GM19324 (cell line): Measurements from ENCODE around the gene HOXA3.

ENCODE experiments used
- ATAC-seq: cut with Tn5 transposase; IDR thresholded peaks from one replicate; pipeline ENCODE4 v1.9.1; 2021; ENCODE audit warnings: mild to moderate bottlenecking, moderate library complexity; ENCODE audit not compliant: unreplicated experiment, low FRiP score

Gene HOXA3

GRCh38 chr7:27145914-27146412, 6.4 kb downstream of the HOXA3 start:
- ATAC-seq = no peak

DNA sequence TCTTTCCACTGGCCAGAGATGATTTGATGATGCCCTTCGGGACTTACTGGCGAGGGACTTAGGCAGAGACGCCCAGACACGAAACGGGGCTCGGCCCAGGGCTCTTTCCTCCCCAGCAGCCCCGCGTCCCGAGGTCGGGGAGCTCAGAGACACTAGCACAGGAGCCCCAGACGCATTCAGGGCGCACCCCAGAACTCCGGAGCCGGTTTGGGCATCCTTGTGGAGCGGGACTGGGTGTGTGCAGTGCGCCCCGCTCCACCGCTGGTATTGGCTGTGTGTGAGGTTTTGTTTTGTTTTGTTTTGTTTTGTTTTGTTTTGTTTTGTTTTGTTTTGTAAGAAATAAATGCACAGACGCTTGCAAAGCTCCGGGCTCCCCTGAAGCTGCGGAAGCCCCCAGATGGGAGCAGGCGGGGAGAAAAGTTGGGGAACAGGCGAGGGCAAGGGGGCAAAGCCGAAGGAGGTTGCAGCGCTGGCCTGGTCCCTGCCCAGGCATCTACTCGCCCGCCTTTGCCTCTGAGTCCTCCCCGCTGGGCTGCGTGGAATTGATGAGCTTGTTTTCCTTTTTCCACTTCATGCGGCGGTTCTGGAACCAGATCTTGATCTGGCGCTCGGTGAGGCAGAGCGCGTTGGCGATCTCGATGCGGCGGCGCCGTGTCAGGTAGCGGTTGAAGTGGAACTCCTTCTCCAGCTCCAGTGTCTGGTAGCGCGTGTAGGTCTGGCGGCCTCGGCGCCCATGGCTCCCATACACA, 7.0 kb downstream of the HOXA3 start:
- no peak for ATAC-seq

DNA sequence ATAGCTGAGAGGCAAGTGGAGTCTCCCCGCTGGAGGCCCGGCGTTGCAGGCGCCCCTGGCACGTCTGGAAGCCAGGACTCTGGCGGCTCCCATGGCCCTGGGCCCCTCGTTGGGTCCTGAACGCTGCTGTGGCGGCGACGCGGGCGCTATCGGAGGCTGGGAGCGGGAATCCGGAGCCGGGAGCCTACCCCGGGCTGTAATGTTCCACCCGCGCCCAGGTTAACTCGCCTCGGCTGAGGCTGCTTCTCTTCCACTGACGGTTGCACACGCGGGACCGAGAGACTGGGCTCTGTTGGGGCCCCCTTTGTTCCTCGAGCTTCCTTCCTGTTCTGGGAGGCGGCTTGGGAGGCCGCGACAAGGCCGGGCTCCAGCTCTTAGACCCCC, 7.6 kb downstream of the HOXA3 start:
- no peak for ATAC-seq

GRCh38 chr7:27143950-27144780, 8.2 kb downstream of the HOXA3 start:
- no peak for ATAC-seq

DNA sequence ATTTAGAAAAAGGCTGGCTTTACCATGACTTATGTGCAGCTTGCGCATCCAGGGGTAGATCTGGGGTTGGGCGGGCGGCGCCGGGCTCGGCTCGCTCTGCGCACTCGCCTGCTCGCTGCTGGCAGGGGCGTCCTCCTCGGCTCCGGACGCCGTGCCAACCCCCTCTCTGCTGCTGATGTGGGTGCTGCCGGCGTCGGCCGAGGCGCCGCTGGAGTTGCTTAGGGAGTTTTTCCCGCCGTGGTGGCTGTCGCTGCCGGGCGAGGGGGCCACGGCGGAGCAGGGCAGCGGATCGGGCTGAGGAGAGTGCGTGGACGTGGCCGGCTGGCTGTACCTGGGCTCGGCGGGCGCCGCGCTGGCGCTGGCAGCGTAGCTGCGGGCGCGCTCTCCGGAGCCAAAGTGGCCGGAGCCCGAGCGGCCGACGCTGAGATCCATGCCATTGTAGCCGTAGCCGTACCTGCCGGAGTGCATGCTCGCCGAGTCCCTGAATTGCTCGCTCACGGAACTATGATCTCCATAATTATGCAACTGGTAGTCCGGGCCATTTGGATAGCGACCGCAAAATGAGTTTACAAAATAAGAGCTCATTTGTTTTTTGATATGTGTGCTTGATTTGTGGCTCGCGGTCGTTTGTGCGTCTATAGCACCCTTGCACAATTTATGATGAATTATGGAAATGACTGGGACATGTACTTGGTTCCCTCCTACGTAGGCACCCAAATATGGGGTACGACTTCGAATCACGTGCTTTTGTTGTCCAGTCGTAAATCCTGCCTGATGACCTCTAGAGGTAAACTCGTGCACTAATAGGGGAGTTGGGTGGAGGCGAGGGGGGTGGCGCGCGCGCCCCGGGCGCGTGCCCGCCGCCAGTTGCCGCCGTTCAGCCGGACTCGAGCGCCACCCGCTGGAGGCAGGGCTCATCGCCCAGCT, 9.1 kb downstream of the HOXA3 start, which contains the start of gene HOXA5:
Gene HOXA5, minus strand, starts transcription at position 659 of the 927 bp plus-strand sequence. Its CDS starts 74 bp downstream, at position 585.
- no peak for ATAC-seq

- no peak for ATAC-seq
Measured at GRCh38 chr7:27142580-27143022, 9.8 kb downstream of the HOXA3 start.

DNA sequence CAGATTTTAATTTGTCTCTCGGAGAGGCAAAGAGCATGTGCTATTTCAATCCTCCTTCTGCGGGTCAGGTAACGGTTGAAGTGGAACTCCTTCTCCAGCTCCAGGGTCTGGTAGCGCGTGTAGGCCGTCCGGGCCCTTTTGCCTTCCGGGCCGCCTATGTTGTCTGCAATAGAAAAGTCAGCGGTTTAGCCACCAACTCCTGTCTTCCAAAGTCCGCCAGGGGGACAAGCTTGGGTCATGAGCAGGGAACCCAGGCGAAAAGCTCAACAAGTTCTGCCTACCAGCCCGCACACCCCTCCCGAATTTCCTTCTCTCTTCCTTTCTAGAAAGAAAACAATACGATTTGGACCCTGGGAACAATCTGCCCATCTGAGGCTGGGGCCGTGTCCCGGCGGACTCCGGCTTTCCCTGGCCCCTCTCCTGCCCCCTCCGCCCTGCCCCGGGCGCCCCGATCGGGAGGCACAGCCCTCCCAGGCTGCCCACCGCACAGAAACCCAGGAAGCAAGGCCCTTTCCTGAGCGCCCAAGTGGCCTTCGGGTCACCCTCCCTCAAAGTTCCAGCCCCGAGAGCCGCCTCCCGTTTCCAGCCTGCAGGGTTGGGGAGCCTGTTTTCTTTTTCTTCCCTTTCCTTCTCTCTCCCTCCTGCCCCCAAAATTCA, 10.3 kb downstream of the HOXA3 start:
- no peak for ATAC-seq

GRCh38 chr7:27141137-27141922, 11.1 kb downstream of the HOXA3 start:
- no peak for ATAC-seq

GRCh38 chr7:27140126-27140857, 12.1 kb downstream of the HOXA3 start:
- ATAC-seq = no peak

DNA sequence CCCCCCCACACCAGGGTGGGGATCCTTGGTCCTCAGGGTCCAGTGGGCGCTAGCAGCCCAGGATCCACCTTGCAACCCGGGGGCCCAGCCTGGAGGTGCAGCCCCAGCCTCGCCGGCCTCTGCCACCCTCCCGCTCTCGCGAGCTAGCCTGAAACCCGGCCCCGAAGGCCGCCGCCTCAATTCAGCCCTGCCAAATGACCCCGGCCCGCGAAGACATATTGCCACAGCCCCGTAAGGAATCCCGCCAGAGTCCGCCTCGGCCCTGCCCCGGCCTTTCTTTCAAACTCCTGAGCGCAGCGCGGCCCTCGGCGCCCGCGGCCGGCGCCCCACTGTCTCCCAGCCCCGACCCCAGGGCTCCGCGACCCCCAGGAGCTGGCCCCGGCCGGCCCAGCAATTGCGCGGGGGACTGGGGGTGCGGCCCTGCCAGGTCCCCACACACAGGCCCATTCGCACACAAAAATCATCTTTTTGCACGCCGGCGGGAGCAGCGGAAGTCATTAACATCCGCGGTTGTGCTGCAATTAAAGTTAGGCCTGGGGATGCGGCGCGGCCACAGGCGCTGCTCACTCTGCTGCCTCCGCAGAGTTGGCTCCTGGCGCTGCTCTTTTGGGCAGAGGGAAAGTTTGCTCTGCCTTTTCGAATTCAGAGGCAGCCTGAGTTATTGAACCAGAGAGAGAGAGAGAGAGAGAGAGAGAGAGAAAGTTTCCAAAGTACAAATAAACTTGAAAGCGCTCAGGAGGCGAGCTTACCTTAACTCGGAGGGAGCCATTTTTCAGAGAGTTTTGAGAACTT, 12.9 kb downstream of the HOXA3 start:
- no peak for ATAC-seq

- no peak for ATAC-seq
Measured at GRCh38 chr7:27138985-27139333, 13.4 kb downstream of the HOXA3 start.

- no peak for ATAC-seq
Measured at GRCh38 chr7:27138472-27138871, 13.9 kb downstream of the HOXA3 start.

- ATAC-seq = no peak
Measured at GRCh38 chr7:27137640-27138315, 14.6 kb downstream of the HOXA3 start.

DNA sequence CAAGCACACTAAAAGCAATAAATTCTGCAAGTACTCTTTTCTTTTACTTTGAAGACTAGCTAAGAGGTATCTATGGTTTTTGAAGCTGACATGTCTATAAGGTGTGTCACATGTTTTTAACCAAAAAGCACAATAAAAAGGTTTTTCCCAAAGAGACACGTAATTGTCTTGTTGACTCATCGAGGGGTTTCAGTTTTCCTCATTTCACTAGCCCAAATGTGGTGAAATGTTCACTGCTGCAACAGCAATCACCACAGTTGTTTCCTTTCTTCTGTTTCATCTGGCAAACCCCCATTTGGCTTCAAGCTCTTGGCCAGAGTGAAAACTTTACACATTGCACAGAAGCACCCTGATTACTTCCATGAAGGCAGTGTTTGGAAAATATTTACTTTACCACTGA, 18.0 kb downstream of the HOXA3 start:
- no peak for ATAC-seq

DNA sequence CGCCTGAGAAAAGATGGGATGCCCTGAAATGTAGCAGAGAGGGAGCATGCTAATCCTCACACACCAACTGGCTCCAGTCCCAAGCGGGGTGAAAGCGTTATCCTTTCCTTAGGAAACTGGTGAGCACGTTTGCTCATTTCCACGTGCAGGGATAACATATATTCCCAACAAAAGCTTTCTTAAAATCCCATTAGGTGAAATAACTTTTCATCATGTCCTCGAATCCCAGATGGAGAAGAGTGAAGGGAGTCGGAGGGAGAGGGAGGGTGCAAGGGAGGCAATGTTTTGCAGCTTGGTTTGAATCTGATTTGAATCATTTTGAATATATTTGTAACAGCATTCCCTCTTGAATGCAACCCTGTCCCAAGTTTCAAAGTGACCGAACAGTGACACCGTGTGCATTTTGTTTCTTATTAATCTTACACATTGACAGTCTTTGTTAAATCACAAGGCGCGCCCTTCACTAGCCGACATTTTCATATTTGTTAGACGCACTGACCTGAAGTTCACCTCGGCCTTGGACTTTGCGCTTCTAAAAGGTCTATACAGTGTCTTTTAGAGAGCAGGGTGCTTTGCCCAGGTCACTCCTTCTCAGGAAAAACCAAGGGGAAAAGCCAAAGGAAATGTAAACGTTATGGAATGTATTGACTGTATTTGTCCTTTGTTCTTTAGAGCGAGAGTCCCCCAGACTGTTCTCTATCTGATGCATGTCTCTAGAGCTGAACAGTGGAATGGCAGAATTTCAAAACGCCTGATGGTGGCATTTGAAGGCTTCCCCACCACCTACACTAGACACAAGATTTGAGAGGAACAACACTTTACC, 18.8 kb downstream of the HOXA3 start:
- ATAC-seq = no peak

GRCh38 chr7:27132978-27133377, 19.4 kb downstream of the HOXA3 start:
- ATAC-seq = no peak
